Measurements from ENCODE around the gene CFAP141.

Gene CFAP141

DNA sequence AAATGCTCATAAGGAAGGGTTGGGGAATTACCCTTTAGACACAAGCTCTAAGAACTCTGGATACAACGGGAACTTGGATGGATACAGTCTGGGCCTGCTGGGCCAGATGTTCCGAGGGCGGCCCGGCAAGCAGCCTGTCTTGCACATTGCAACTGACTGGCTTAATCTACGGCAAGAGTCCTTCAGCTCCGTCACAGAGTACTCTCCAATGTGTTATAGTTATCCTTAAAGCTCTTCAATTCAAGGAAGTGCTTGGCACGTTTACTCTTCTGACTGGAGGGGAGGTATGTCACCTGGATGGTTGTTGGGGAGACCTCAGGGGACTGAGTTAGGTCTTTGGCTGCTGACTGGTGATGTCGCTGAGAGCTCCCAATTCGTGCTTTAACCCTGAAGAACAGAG is 1.1 kb upstream of the CFAP141 start:
- DNase-seq, result no peak

DNA sequence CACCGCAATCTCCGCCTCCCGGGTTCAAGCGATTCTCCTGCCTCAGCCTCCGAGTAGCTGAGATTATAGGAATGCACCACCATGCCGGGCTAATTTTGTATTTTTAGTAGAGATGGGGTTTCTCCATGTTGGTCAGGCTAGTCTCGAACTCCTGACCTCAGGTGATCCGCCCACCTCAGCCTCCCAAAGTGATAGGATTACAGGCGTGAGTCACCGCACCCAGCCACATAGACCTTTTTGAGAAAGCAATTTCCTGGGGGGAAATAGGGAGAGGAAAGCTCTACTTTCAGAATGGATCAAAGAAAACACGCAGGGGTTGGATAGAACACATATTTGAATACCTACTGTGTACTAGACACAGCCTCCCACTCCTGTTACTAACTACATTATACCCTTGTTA is 355 bp downstream of the CFAP141 start:
- peak; percentile 67 for DNase-seq

GRCh38 chr1:154199563-154199879 is 6.6 kb downstream of the CFAP141 start:
- DNase-seq, result no peak

- no peak for DNase-seq
Observed at GRCh38 chr1:154198756-154199562, 7.2 kb downstream of the CFAP141 start.

DNA sequence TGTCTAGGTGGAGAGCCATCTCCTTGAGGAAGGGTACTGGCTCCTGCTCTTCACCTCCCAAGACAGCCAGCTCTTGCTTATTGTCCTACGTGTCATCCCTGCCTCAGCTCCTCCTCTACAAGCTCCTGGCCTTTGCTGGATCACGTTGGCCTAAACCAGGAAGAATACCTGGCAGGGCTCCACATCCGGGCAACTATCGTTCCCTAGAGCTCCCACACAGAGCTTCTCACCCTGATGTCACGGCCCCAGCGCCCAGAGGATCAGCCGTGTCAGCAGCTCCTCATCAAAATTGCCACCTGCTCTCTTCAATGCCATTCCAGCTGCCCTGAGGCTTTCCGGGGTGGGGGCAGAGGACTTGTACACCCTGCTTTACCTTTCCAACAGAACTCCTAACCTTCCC is 12.3 kb downstream of the CFAP141 start:
- DNase-seq, result no peak

GRCh38 chr1:154192476-154192875 is 13.7 kb downstream of the CFAP141 start:
- DNase-seq, result no peak

GRCh38 chr1:154191990-154192461 is 14.1 kb downstream of the CFAP141 start, which contains the start of gene TPM3:
Gene TPM3 (minus strand): TSS chr1:154192100. CDS start chr1:154192018, 82 bp downstream.
- no peak for DNase-seq

DNA sequence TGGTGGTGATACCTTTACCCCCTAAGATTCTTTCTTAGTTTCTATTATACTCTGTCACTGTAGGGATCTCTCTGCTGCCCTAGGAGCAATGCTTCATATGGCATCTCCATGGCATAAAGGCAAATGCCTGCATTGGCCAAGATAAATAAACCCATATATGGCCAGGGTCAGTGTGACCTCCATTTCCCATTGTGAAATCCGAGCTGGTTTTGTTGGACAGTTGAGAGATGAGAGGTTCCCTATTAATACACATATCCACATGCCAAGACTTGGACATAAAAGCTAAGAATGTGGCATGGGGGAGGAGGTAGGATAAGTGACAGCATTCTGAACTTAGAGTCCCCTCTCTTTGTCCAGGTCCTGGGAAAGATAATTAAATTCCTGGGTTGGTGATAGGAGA is 15.6 kb downstream of the CFAP141 start:
- no peak for DNase-seq

DNA sequence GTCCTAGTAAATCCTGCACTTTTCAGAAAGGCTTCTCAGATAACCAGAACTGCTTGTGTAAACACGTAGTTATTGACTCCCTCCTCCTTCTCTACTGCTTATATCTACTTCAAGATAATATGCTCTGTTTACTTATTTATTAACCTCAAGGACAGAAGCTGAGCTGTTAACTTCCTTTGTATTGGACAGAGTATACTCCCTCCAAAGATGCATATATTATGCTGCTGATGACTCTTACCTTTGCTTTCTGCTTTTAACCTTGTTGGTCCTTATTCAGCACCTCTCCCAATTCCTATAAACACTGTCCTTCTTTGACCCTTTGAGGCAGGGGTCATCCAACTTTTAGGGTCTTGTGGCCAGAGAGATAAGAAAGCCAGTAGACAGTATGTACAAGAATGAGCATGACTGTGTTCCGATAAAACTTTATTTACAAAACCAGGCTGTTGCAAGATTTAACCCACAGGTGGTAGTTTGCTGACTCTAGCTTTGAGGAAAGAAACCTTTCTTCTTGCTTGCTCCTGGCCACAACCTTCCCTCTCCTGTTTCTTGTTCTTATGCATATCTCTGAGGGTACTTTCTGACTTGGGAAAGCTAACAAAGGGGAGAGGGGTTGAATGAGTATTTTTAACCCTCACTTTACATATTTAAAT is 19.2 kb downstream of the CFAP141 start:
- DNase-seq, result no peak

GRCh38 chr1:154186177-154186576 is 20.0 kb downstream of the CFAP141 start:
- peak; percentile 87 for DNase-seq

DNA sequence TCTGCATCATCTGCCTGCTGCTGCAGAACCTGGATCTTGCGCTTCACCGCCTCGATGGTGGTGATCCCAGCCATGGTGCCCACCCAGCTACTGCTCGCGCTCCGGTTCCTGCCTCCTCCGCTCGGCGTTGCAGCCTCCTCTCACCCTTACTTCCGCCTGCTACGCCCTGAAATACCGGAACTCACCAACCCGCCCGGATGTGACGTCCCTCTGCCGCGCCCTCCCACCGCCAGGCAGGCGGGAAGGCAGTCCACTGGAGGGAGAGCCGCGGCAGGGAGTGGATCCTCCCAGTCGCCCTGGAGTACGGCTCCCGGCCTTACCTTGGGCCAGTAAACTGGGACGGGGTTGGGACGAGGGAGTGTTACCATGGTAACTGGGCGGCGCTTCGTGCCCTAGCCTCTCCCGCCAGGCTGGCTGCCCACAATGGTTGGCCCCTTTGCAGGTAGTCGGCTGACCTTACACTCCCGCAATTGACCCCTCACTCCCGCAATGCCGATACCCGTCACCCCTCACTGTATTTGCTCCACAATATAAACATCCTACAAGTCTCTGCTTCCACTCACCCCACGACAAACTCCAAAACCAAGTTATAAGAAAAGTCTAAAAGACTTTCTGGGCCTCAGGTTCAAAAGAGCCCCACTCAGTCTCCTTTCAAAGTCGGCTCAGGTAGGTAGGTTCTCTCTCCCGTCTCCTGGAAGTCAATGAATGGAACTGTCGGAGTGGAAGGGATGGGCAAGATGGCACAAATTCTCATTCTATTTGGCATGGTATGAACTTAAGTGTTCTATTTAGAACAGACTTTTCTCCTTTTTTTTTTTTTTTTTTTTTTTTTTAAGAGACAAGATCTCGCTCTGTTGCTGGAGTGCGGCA is 22.9 kb downstream of the CFAP141 start:
- DNase-seq, result peak; percentile 98

DNA sequence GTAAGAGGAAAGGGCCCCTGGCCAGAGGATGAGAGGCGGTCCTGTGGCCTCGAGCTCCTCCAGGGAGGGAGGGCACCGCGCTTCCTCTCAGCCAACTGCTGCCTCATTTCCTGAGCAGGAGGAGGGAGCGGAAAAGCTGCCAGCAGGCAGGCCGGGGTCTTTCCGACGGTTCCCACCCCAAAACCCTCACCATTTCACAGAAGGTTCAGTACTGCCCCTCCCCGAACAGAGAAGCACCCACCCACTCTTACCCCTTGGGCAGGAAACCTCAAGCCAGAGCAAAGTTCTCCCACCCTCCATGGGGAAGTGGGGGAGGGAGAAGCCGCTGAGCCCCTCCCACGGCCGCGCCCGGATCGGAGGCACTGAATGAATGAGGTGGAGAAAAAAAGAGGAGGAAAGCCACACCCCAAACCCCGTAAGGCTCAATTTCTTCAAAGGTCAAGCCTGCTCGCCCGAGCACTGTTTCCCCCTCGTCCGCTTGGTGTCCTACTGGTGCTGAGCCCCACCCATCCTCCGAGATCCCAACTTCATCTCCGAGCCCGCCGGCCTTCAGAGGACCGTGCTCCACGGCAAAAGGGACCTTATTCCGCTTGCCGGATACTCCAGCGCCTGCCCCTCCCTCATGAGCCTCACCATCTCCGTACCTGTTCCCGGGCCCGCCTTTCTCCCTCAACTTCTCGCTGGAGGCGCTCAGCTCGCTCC is 23.6 kb downstream of the CFAP141 start:
- peak; percentile 91 for DNase-seq

DNA sequence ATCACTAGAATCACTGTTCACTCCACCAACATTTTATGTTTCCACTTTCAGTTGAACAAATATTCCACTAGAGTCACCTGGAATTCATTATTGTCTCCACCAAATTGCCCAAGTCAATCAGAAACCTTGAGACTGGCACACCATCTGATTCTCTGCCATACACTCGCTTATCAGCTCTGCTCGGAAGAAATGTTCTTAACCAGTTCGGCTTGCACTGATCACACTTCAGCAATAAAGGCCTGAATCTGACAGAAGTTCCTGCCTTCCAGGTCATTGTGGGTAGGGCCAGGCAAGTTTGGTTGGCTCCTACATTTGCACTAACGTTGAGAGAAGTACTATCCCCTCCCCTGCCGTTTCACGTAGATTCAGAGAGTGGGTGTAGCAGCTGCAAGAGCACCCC is 24.2 kb downstream of the CFAP141 start:
- no peak for DNase-seq

DNA sequence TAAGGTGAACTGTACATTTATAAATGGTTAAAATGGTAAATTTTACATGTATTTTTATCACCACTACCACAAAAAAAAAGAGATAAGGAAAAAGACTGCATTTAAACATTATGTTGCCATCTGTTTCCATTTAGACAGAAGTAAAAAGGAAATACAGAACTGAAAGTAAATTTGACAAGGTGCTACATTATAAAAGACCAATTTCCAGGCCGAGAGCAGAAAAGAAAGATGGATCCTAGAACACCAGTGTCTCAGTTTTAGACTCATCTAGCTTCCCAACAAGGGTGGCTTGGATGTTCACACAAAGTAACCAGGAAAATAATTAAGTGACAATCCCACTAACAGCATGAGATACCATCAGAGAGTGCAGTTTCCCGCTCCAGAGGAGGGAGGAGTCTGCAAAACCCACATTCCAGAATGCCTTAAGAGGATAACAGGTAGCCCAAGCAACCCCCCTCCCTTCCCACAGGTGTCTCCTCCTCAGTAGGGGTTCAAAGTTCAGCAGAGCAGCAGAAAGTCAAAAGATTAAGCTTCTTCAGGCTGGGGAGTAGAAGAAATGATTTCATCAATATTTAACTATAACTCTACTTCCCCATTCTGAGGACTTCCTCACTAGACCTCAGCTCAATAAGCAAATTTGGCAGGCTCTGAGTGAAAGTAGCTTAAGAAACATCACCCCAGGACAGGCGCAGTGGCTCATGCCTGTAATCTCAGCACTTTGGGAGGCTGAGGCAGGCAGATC is 26.0 kb downstream of the CFAP141 start:
- DNase-seq, result no peak

DNA sequence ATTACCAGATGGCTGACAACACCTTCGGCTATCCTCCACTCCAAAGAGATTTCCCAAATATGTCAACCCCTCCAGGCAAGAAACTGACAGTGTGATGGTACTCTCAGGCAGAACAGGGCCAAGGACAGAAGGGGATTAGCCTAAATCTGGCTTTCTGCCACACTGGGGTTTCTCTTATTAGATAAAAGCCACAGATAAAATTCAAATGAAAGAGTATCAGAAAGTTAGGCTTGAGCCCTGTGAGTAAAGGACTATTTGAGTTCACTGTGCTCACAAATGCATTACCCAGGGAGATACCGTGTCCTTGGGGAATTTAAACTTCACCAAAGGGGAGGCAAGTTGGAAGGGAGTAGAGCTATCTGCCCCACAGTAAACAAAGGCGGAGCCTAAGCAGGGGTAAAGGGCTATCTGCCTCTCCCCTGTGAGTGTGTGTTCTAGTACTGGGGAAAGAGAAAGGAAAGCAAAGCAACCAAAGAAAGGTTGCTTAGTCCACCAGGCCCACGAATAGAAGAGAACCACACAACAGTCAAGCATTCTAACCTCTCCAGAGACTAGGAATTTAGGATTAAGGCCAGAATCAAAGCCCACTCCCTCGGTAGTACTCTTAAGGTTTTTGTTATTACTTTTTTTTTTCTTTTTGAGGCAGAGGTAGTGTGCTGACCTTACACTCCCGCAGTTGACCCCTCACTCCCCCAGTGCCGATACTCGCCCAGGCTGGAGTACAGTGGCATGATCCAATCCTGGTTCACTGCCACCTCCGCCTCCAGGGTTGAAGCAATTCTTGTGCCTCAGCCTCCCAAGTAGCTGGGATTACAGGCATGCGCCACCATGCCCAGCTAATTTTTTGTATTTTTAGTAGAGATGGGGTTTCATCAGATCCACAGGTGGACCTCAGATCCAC is 27.0 kb downstream of the CFAP141 start:
- DNase-seq, result no peak

DNA sequence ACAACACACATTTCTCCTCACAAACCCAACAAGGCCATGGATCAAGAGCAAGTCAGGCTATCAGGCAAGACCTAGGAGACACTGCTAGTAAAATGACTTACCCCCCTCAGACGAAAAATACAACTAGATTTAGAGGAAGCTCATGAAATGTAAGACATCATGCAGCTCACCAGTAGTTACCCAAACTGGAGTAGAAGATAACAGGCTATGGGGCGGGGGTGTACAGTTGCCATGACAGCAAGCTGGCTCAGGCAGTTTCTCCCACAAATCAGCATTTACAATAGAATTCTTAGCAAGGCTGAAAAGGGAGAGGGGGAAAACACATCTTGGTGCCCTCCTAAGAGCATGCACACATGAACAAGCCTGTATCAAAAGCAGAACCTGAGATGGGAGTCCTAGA is 28.1 kb downstream of the CFAP141 start:
- no peak for DNase-seq

GRCh38 chr1:154176337-154176736 is 29.8 kb downstream of the CFAP141 start:
- no peak for DNase-seq

GRCh38 chr1:154174654-154175053 is 31.5 kb downstream of the CFAP141 start:
- DNase-seq, result no peak

DNA sequence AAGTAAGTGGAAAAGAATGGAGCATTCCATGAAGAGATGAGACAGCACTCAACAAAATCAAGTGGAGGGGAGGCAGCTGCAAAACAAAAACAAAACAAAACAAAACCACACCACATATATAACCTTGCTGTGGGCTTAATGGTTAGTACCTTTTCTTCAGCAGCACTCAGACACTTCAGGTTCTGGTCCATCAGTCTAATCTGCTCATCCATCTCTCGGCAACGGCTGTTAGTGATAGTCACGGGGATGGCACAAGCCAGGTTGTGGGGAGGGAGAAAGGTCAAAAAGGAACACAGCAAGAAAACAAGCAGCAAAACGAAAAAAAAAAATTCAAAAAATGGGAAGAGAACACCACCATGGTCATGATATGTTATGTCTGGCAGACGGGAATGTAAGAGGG is 34.3 kb downstream of the CFAP141 start:
- DNase-seq, result no peak

GRCh38 chr1:154171223-154171583 is 34.9 kb downstream of the CFAP141 start:
- DNase-seq, result no peak

Data from activated effector memory CD4-positive, alpha-beta T cell treated with anti-CD3 and anti-CD28 coated beads, Interleukin-2, amount 50 U/mL, for 16 hours (primary cell).